ENCODE data around the gene TM4SF4.

GRCh38 chr3:149473357-149474249, 894 bp upstream of the TM4SF4 start:
- TF ChIP-seq CTCF (IDR thresholded peaks at IDR 0.05; ENCODE audit: low read depth, low read length) (no peak), EZH2phosphoT487 (IDR thresholded peaks at IDR 0.05; ENCODE audit: low read depth) (no peak)
